ENCODE measurements around the gene TPM3.

- TF ChIP-seq CTCF (IDR thresholded peaks at IDR 0.05) (no peak), POLR2A (IDR thresholded peaks at IDR 0.05) (no peak), POLR2AphosphoS5 (IDR thresholded peaks at IDR 0.05) (no peak), EP300 (IDR thresholded peaks at IDR 0.05) (no peak)
Measured at GRCh38 chr1:154171223-154171583, 20.7 kb downstream of the TPM3 start.
